Endodermal cell (in vitro differentiated cells): ENCODE results near the gene TLL2. TPM values are rescaled to one million over a fixed set of nuclear protein-coding genes. Genes with fewer than 3 reads are reported as not detected.
A peak's percentile ranks its signal among the peaks of the same experiment; 100 is the strongest.

Experiments used
- DNase-seq: peaks from one replicate; pipeline ENCODE4 v3.0.0-alpha.2; 2017
- H3K27ac ChIP-seq: 2 replicates; pipeline ENCODE4 v1.5.1; 2013; ENCODE audit warnings: mild to moderate bottlenecking, low read depth, low read length, moderate library complexity
- H3K27me3 ChIP-seq: 2 replicates; pipeline ENCODE4 v1.6.1; 2013; ENCODE audit warnings: mild to moderate bottlenecking, low read length, moderate library complexity; ENCODE audit not compliant: insufficient read depth, control insufficient read depth, poor library complexity, severe bottlenecking
- H3K36me3 ChIP-seq: 2 replicates; pipeline ENCODE4 v1.7.0; 2013; ENCODE audit warnings: mild to moderate bottlenecking, low read length, moderate library complexity; ENCODE audit not compliant: control insufficient read depth, insufficient read depth
- H3K4me1 ChIP-seq: one replicate; pipeline ENCODE4 v1.7.0; 2013; ENCODE audit warnings: low read length; ENCODE audit not compliant: control insufficient read depth, insufficient read depth
- H3K4me3 ChIP-seq: 2 replicates; pipeline ENCODE4 v1.5.1; 2013; ENCODE audit warnings: mild to moderate bottlenecking, low read length, moderate library complexity
- H3K9ac ChIP-seq: 2 replicates; pipeline ENCODE4 v1.6.1; 2013; ENCODE audit warnings: mild to moderate bottlenecking, low read length, moderate library complexity; ENCODE audit not compliant: poor library complexity, severe bottlenecking; ENCODE audit errors: extremely low read depth
- H3K9me3 ChIP-seq: 2 replicates; pipeline ENCODE4 v1.6.1; 2013; ENCODE audit warnings: mild to moderate bottlenecking, low read length, moderate library complexity; ENCODE audit not compliant: control insufficient read depth
- H3K27ac Mint-ChIP-seq: 2 replicates; pipeline ENCODE4 v1.8.0; 2020; ENCODE audit warnings: mixed read lengths
- H3K27me3 Mint-ChIP-seq: 2 replicates; pipeline ENCODE4 v1.8.0; 2021; ENCODE audit warnings: mild to moderate bottlenecking, mixed read lengths; ENCODE audit not compliant: insufficient read depth
- H3K36me3 Mint-ChIP-seq: 2 replicates; pipeline ENCODE4 v1.8.0; 2020; ENCODE audit warnings: low read depth, mixed read lengths
- H3K4me1 Mint-ChIP-seq: 2 replicates; pipeline ENCODE4 v1.8.0; 2020; ENCODE audit warnings: mixed read lengths
- H3K4me3 Mint-ChIP-seq: 2 replicates; pipeline ENCODE4 v1.8.0; 2020; ENCODE audit warnings: mild to moderate bottlenecking, moderate library complexity, mixed read lengths
- H3K9me3 Mint-ChIP-seq: 2 replicates; pipeline ENCODE4 v1.8.0; 2020; ENCODE audit warnings: mild to moderate bottlenecking, mixed read lengths
- WGBS, 2 experiments: methylation state at CpG; one replicate each; pipeline versions ENCODE4 v1.1.5 to v1.1.7; 2013; ENCODE audit warnings: missing lambda C conversion rate in 2 of 2, mixed read lengths in 1 of 2; ENCODE audit not compliant: insufficient coverage in 1 of 2, insufficient read length in 1 of 2; 5-methylcytosine and 5-hydroxymethylcytosine counted together
- total RNA-seq, 2 donors: library from RNA; stranded (reverse); fragmentation: NEBNext Ultra II Directional in 1 of 2; extraction: Animal tissue kit (Norgen Biotek cat#: 25700) in 1 of 2; gene quantifications; 2 replicates in 1 of 2; 3 replicates in 1 of 2; pipeline ENCODE4 v1.2.1, GENCODE V29; 2021
- TF ChIP-seq, protein P1 (sequence below): fragments of 200-600 bp; sonication (generic); conservative IDR thresholded peaks from 2 replicates; pipeline ENCODE4 v1.5.0; 2021; ENCODE audit warnings: antibody characterized with exemption, mild to moderate bottlenecking

TLL2 gene
- total RNA-seq, 2 donors from 2014 or later, result 0.11 to 0.18 TPM

DNA sequence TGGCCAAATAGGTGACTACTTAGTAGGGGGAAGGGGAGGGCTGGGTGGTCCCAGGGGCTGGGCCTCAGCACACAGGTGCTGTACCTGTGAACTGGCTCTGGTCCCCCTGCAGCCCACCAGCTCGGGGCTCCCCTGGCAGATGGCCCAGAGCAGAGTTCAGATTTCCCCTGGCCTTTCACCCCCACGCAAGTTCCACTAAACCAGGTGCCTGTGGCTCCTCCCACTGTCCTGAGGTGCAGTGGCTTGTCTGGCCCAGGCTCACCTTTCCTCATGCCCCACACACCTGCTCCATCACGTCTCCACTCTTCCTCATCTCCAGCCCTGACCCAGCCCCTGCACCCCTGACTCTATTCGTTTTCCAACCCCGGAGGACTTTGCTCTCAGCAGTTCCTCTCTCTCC is 107.6 kb downstream of the TLL2 start:
- TF ChIP-seq, protein P1, sequence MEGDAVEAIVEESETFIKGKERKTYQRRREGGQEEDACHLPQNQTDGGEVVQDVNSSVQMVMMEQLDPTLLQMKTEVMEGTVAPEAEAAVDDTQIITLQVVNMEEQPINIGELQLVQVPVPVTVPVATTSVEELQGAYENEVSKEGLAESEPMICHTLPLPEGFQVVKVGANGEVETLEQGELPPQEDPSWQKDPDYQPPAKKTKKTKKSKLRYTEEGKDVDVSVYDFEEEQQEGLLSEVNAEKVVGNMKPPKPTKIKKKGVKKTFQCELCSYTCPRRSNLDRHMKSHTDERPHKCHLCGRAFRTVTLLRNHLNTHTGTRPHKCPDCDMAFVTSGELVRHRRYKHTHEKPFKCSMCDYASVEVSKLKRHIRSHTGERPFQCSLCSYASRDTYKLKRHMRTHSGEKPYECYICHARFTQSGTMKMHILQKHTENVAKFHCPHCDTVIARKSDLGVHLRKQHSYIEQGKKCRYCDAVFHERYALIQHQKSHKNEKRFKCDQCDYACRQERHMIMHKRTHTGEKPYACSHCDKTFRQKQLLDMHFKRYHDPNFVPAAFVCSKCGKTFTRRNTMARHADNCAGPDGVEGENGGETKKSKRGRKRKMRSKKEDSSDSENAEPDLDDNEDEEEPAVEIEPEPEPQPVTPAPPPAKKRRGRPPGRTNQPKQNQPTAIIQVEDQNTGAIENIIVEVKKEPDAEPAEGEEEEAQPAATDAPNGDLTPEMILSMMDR, result no peak
- DNase-seq, result peak; percentile 26
- H3K4me3 Mint-ChIP-seq, result no peak overlapping the region
- Histone ChIP-seq H3K9me3 (no peaks in the 10 kb centered on the region), H3K9ac (no peak overlapping the region), H3K4me1 (no peaks in the 10 kb centered on the region), H3K36me3 (no peaks in the 10 kb centered on the region), H3K27ac (no peak overlapping the region), H3K27me3 (no peaks in the 10 kb centered on the region), H3K4me3 (no peak overlapping the region)
- H3K9me3 Mint-ChIP-seq, result no peaks in the 10 kb centered on the region
- H3K27me3 Mint-ChIP-seq, result no peaks in the 10 kb centered on the region
- no peaks in the 10 kb centered on the region for H3K36me3 Mint-ChIP-seq
- 90 to 96% methylated on average over 5 of the region's 5 CpGs for WGBS, 2 experiments
- H3K27ac Mint-ChIP-seq, result no peak overlapping the region
- peaks cover 10% of the 10 kb centered on the region for H3K4me1 Mint-ChIP-seq

DNA sequence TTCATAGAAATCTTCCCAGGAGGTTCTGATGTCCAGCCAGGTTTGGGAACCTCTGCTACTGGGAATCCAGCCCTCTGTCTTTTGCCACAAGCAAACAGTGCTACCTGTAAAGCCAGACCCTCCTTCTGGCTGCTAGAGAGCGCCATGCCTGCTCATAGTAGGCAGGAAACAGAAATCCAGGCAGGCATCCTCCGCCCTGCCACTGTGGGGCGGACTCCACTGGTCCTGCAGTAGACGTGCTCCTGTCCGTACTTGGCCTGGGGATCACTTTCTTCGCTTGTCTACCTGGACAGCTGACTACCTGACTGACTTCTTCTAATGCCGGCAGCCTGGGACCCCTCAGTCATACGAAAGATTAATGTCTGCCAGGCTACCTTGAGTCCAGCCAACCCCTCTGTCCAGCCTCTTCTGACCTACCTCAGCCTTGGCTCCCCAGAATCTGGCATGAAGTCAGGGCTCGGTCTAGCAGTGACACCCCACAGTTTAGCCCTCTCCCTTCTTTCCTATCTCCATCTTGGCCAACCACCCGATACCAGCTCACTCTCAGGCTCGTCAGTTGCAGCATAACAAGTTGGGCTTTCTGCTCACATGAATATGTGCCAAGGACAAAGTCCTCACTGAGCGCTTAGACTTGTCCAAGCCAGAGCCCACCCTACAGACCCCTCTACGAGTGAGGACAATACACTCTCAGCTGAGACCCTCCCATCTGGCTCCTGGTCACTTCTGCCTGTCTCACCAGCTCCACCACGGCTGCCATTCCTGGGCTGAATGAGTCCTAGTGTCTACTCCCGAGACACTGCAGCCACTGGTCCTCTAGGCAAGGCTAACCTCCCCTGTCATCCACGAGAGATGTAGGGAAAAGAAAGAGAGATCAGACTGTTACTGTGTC is 111.1 kb downstream of the TLL2 start:
- no peaks in the 10 kb centered on the region for H3K36me3 Mint-ChIP-seq
- no peaks in the 10 kb centered on the region for H3K9me3 Mint-ChIP-seq
- 88 to 94% methylated on average over 12 to 16 of the region's 16 CpGs for WGBS, 2 experiments
- H3K27me3 ChIP-seq, result no peaks in the 10 kb centered on the region
- DNase-seq, result peak; percentile 59
- H3K4me1 Mint-ChIP-seq, result peaks cover 23% of the 10 kb centered on the region
- no peak overlapping the region for H3K4me3 ChIP-seq
- H3K9me3 ChIP-seq, result no peaks in the 10 kb centered on the region
- H3K27me3 Mint-ChIP-seq, result no peaks in the 10 kb centered on the region
- H3K27ac Mint-ChIP-seq, result no peak overlapping the region
- no peak overlapping the region for H3K27ac ChIP-seq
- H3K36me3 ChIP-seq, result no peaks in the 10 kb centered on the region
- no peaks in the 10 kb centered on the region for H3K4me1 ChIP-seq
- no peak overlapping the region for H3K9ac ChIP-seq
- H3K4me3 Mint-ChIP-seq, result no peak overlapping the region
- TF ChIP-seq, protein P1, result no peak

DNA sequence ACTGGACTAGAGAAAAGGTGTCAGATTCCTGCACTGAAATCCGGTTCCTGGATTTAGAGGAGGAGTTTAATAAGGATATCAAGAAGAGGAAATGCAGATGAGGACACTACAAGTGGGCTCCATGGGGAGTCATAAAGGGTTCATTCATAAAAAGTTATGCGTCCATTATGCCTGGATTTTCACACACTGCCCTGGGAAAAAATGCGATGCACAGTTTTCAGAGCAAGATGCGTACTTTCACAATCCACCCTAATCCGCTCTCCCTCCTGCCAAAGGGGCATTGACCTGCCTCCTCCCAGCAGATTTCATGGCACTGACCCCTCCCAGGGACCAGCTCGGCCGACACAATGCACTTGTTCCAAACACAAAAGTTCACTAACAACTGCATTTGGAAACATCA is 112.7 kb downstream of the TLL2 start:
- TF ChIP-seq, protein P1, result no peak
- H3K27me3 Mint-ChIP-seq, result no peaks in the 10 kb centered on the region
- 86% methylated on average over 5 to 7 of the region's 7 CpGs for WGBS, 2 experiments

More for the DNA sequence above, 112.7 kb downstream of the TLL2 start:
- DNase-seq, result peak; percentile 44
- Histone ChIP-seq H3K27me3 (no peaks in the 10 kb centered on the region), H3K36me3 (no peaks in the 10 kb centered on the region), H3K4me3 (no peak overlapping the region), H3K4me1 (peaks cover 2% of the 10 kb centered on the region), H3K9ac (no peak overlapping the region), H3K9me3 (no peaks in the 10 kb centered on the region), H3K27ac (peak overlapping the region; percentile 62)
- Mint-ChIP-seq H3K27ac (no peak overlapping the region), H3K9me3 (no peaks in the 10 kb centered on the region), H3K4me1 (peaks cover 23% of the 10 kb centered on the region), H3K36me3 (no peaks in the 10 kb centered on the region), H3K4me3 (no peak overlapping the region)
